HG03432 (cell line): ENCODE results near the gene PISD.

Experiments used
- ATAC-seq: cut with Tn5 transposase; IDR thresholded peaks from one replicate; pipeline ENCODE4 v1.9.1; 2021; ENCODE audit warnings: mild to moderate bottlenecking, moderate library complexity; ENCODE audit not compliant: unreplicated experiment

Gene PISD

GRCh38 chr22:31626427-31627150, 35.4 kb downstream of the PISD start:
- ATAC-seq, result no peak

- no peak for ATAC-seq
Measured at GRCh38 chr22:31625661-31626426, 36.2 kb downstream of the PISD start.

- ATAC-seq, result no peak
Measured at GRCh38 chr22:31625257-31625640, 36.8 kb downstream of the PISD start.

DNA sequence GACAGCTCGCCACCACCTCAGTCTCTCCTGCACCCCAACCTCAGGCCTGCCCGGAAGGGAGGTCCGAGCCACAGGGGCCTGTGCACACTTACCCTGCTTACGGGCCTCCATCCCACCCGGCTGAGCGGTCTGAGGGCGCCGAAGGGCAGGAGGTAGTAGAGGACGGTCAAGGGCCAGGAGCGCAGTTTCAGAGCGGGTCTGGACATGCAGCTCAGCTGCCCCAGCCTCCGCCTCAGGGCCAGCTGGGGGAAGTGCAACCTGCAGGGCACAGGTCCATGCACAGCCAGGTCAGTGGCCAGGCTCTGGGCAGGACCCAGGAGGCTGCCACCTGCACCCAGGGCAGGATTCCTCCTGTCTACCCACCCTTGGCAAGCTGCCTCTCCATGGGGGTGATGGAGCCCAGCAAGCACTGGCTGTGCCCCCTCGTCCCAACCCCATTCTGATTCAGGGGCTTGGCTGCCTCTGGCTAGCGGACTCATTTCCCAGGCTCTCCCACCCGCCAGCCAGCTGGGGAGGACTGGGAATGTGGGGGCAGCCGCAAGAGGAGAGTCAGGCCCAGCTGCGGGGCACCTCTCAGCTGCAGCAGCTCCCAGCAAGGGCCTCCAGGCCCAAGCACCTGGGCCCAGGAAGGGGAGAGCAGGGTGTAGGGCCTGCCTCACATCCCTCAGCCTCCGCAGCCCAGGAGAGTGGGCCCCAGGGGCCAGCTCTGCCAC, 38.3 kb downstream of the PISD start:
- no peak for ATAC-seq

- ATAC-seq, result no peak
Measured at GRCh38 chr22:31622980-31623379, 39.0 kb downstream of the PISD start.

- ATAC-seq, result no peak
Measured at GRCh38 chr22:31621507-31622124, 40.4 kb downstream of the PISD start.

- no peak for ATAC-seq
Measured at GRCh38 chr22:31620756-31621480, 41.1 kb downstream of the PISD start.

DNA sequence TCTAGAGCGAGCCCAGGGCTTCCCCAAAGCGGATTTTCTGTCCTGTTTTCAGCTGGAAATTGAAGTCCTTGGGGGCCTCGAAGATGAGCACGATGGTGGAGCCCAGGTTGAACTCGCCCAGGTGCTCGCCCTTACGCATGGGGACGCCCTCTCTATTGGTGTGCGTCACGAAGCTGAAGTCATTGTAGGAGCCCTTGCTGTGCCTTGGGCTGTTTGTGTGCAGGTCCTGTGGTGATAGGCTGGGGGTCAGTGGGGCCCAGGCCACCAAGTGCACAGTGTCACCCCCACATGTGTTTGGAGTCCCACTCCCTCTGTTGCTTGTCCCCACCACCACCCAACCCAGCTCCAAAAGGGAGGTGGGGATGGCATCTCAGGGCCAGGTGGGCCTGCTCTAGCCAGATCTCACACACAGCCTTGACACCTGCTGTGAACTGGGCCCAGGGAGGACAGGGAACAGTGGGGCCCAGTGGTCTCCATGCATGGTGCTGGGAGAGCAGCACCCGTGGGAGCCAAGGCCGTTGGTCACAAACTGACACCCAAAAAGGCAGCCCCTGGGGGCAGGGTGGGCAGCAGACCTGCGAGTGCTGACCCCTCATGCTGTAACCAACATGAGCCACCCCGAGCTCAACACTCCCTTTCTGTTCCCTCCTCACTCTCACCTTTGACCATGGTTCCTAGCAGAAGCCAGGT, 42.3 kb downstream of the PISD start:
- ATAC-seq, result no peak

DNA sequence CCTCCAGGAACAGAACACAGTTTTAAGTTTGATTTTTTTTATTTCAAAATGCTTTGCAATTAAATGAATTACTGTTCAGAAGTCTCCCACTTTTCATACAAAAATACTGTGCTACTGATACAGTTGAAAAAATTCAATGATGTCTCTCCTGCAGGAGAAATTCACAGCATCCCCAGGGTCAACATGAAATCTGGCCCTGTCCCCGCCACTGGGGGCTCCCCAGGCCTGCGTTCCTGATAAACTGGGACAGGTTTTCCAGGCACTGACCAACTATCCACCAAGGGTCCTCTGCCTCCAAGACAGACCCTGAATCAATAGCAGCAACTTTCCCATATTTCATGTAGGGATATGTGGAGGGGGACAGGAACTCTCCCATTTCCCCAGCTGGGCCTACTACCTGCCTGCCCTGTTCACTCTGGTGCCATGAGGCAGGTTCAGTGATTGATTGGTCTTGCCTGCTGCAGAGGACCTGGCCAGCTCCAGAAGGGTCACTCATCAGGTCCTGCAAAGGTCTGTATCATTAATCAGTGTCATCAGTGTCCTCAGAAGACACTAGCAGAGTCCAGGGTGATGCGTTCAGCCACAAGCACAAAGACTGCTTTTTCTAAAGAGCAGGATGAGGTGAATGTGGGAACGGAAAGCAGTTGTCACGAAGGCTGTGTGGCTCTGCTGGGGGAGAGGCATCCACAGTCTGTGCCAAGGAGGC, 43.4 kb downstream of the PISD start:
- ATAC-seq, result no peak

- ATAC-seq, result no peak
Measured at GRCh38 chr22:31618057-31618456, 44.0 kb downstream of the PISD start.

GRCh38 chr22:31616315-31616980, 45.6 kb downstream of the PISD start:
- peak; percentile 81 for ATAC-seq

- ATAC-seq, result peak; percentile 23
Measured at GRCh38 chr22:31615940-31616314, 46.1 kb downstream of the PISD start.

DNA sequence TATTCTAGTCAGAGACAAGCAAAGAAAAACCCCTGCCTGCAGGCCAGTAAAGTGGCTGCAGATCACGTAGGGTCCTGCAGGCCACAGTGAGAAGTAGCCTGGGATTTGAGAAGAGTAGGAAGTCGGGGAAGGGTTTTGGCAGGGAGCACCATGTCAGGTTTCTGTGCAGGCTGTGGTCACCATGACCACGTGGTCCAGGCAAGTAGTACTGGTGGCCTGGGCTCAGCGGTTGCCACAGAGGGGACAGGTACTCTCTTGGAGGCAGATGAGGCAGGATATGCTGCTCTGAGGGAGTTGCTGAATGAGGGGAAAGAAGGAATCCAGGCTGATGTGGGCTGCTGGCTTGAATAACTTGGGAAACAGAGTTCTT, 46.5 kb downstream of the PISD start:
- no peak for ATAC-seq

DNA sequence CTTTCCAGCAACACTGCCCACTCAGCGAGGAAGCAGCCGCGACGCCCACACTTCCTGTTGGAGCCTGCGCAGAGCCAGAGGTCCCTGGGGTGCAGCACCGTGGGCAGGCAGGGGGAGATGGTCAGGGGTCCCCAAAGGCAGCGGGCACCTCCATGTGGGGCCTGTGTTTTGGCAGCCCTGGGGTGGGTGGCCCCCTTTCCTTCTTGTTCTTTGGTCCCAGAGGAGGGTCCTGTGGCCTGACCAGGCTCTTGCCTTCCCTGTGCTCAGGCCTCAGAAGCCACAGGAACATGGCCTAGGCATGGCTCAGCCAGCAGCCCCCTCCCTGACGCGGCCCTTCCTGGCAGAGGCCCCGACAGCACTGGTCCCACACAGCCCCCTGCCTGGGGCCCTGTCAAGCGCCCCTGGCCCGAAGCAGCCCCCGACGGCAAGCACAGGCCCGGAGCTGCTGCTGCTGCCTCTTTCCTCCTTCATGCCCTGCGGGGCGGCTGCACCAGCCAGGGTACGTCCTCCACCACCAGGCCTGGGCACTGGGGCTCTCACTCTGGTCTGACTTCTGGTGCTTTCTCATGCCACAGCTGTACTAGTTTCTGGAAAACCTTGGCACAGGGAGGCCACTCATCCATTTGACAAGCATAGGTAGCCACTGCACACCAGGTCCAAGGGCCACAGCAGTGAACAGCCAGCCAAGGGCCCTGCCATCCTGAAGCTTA, 47.1 kb downstream of the PISD start:
- no peak for ATAC-seq

- ATAC-seq, result no peak
Measured at GRCh38 chr22:31613904-31614296, 48.1 kb downstream of the PISD start.

GRCh38 chr22:31613286-31613903, 48.6 kb downstream of the PISD start:
- no peak for ATAC-seq

DNA sequence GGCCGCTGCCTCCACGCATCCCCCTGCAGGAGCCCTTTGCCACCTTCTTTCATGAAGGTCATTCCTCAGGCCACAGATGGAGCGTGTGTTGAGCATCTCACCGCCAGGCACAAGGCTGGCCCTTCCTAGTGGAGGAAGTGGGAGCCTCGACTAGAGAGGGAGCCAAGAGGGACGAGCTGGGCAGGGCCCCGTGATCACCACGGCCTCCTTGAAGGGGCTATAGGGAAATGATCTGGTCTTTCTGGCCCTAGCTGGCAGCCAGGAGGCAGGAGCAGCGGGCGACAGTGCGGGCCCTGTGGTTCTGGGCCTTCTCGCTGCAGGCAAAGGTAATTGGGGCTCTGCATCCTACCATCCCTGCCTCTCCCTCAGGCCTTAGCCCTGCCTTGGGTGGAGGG, 49.1 kb downstream of the PISD start:
- no peak for ATAC-seq
